ENCODE measurements around the gene TFEC. TPM values are rescaled to one million over a fixed set of nuclear protein-coding genes. Genes with fewer than 3 reads are reported as not detected.

The TFEC gene
- total RNA-seq, 1 donor from 2014 or later = not detected

DNA sequence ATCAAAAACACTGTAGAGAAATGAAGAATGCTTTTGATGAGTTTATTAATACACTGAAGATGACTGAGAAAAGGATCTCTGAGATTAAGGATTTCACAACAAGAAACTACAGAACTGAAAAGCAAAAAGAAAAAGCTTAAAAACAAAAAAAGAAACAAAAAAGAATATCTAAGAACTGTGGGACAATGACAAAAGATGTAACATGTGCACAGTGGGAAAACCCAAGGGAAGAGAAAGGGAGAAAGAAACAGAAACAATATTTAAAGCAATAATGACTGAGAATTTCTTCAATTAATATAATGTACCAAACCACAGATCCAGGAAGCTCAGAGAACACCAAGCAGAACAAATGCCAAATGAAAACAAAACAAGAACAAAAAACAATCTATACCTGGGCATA is 42.2 kb downstream of the TFEC start:
- Mint-ChIP-seq H3K4me3 (ENCODE audit: unreplicated experiment) (no peak overlapping the region), H3K9me3 (ENCODE audit: unreplicated experiment) (no peaks in the 10 kb centered on the region), H3K36me3 (ENCODE audit: unreplicated experiment) (peaks cover under 1% of the 10 kb centered on the region), H3K27ac (ENCODE audit: unreplicated experiment) (no peak overlapping the region), H3K4me1 (ENCODE audit: low read depth, unreplicated experiment) (no peaks in the 10 kb centered on the region), H3K27me3 (ENCODE audit: unreplicated experiment) (peaks cover 2% of the 10 kb centered on the region)
- no peak for DNase-seq
- TF ChIP-seq, protein P1, sequence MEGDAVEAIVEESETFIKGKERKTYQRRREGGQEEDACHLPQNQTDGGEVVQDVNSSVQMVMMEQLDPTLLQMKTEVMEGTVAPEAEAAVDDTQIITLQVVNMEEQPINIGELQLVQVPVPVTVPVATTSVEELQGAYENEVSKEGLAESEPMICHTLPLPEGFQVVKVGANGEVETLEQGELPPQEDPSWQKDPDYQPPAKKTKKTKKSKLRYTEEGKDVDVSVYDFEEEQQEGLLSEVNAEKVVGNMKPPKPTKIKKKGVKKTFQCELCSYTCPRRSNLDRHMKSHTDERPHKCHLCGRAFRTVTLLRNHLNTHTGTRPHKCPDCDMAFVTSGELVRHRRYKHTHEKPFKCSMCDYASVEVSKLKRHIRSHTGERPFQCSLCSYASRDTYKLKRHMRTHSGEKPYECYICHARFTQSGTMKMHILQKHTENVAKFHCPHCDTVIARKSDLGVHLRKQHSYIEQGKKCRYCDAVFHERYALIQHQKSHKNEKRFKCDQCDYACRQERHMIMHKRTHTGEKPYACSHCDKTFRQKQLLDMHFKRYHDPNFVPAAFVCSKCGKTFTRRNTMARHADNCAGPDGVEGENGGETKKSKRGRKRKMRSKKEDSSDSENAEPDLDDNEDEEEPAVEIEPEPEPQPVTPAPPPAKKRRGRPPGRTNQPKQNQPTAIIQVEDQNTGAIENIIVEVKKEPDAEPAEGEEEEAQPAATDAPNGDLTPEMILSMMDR (IDR thresholded peaks at IDR 0.05; ENCODE audit: partially characterized antibody, unreplicated experiment) = no peak

DNA sequence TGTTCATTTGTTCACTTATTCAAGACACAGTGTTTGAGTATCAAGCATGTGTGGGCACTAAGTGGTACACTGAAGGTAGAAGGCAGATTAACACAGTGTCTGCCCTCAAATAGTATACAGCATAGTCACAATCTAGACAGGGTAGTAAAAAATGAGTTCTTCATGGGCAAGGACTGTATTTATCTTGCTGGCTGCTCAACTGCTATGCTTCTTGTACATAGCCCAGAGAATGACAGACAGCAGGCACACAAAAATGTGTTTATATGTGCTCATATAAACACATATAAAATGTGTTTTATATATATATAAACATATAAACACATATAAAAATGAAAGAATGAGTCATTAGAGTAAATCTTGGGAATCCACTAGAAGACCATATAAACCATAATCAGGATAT is 43.1 kb downstream of the TFEC start:
- Mint-ChIP-seq H3K27ac (ENCODE audit: unreplicated experiment) (no peak overlapping the region), H3K4me1 (ENCODE audit: low read depth, unreplicated experiment) (no peaks in the 10 kb centered on the region), H3K36me3 (ENCODE audit: unreplicated experiment) (no peaks in the 10 kb centered on the region), H3K9me3 (ENCODE audit: unreplicated experiment) (no peaks in the 10 kb centered on the region), H3K27me3 (ENCODE audit: unreplicated experiment) (peaks cover 2% of the 10 kb centered on the region), H3K4me3 (ENCODE audit: unreplicated experiment) (no peak overlapping the region)
- DNase-seq = no peak
- TF ChIP-seq, protein P1 (IDR thresholded peaks at IDR 0.05; ENCODE audit: partially characterized antibody, unreplicated experiment) = no peak

DNA sequence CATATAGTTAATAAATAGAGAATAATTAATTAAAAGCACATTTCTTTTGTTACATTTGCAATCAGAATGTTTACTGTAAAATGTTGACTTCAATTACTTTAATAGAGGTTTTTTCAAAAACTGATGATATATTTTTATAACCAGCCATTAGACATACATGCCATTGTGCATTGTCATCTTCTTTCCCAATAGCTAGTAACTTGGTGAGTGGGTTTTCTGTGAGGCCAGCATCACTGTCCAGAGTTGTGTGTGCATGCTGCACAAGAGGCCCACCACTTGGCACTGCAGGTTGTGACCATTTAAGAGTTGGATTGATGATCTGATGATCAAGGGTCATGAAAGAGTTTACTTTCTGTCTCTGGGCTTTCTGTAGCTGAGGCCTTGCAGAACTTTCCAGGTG is 46.5 kb downstream of the TFEC start:
- Mint-ChIP-seq H3K4me3 (ENCODE audit: unreplicated experiment) (no peak overlapping the region), H3K4me1 (ENCODE audit: low read depth, unreplicated experiment) (no peaks in the 10 kb centered on the region), H3K36me3 (ENCODE audit: unreplicated experiment) (no peaks in the 10 kb centered on the region), H3K9me3 (ENCODE audit: unreplicated experiment) (no peaks in the 10 kb centered on the region), H3K27me3 (ENCODE audit: unreplicated experiment) (no peaks in the 10 kb centered on the region), H3K27ac (ENCODE audit: unreplicated experiment) (no peak overlapping the region)
- DNase-seq = no peak
- TF ChIP-seq, protein P1 (IDR thresholded peaks at IDR 0.05; ENCODE audit: partially characterized antibody, unreplicated experiment) = no peak

DNA sequence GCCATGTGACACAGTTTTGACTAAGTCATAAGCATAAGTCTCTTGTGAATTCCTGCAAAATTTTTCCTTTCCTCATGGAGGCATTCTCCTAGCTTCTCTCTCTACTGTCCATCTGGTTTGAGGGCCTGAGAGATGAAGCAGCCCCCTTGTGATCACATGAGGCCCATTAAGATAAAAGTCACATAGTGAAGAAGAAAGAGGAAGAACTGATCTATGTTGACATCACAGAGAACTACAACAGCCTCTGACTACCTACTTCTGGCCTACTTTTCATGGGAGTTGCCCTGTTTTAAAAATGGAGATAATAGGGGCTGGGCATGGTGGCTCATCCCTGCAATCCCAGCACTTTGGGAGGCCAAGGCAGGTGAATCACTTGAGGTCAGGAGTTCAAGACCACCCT is 50.4 kb downstream of the TFEC start:
- Mint-ChIP-seq H3K36me3 (ENCODE audit: unreplicated experiment) (no peaks in the 10 kb centered on the region), H3K4me3 (ENCODE audit: unreplicated experiment) (no peak overlapping the region), H3K27me3 (ENCODE audit: unreplicated experiment) (no peaks in the 10 kb centered on the region), H3K4me1 (ENCODE audit: low read depth, unreplicated experiment) (no peaks in the 10 kb centered on the region), H3K27ac (ENCODE audit: unreplicated experiment) (no peak overlapping the region), H3K9me3 (ENCODE audit: unreplicated experiment) (no peaks in the 10 kb centered on the region)
- TF ChIP-seq, protein P1 (IDR thresholded peaks at IDR 0.05; ENCODE audit: partially characterized antibody, unreplicated experiment) = no peak
- no peak for DNase-seq

DNA sequence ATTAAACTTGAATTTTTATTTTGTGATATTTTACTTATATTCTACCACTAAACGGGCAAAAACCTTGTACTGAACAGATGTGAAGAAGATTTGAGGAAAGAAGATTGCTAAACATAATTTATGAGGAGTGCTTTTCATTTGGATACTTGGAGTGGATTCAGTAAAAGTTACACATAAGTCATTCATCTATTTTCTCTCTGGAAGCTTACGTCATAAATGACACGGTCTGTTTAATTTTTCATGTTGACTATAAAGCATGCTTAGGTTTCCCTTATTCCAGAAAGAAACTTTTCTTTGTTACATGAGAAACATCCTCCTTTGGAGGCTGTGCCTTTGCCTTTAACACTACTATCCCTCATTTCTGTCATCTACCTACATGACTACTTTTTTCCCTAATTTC is 53.9 kb downstream of the TFEC start:
- no peak overlapping the region for H3K4me3 Mint-ChIP-seq (ENCODE audit: unreplicated experiment)
- TF ChIP-seq, protein P1 (IDR thresholded peaks at IDR 0.05; ENCODE audit: partially characterized antibody, unreplicated experiment) = no peak
- H3K27me3 Mint-ChIP-seq (ENCODE audit: unreplicated experiment) = no peaks in the 10 kb centered on the region
- no peak overlapping the region for H3K27ac Mint-ChIP-seq (ENCODE audit: unreplicated experiment)
- no peaks in the 10 kb centered on the region for H3K36me3 Mint-ChIP-seq (ENCODE audit: unreplicated experiment)
- H3K4me1 Mint-ChIP-seq (ENCODE audit: low read depth, unreplicated experiment) = no peaks in the 10 kb centered on the region
- no peaks in the 10 kb centered on the region for H3K9me3 Mint-ChIP-seq (ENCODE audit: unreplicated experiment)
- DNase-seq = no peak
